Measurements from ENCODE around the gene FNIP2.

DNA sequence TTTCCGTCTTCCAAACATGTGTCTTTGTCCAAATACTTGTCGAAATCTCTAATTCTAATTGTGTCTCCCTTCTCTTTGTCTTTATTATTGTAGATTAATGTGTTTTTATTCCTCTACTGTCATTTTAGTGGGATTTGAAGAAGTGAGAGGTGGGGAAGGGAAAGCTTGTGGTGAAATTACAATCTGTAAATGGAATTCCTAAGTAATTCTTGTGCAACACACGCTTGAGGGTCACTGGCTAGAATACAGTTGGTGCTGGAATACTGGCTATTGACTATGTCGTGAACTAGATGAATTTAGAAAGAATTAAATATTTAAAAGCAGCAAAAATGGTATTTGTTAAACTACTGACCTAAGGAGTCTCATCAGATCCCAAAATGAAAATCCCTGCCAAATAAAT, 10.7 kb upstream of the FNIP2 start:
- TF ChIP-seq, protein P1, sequence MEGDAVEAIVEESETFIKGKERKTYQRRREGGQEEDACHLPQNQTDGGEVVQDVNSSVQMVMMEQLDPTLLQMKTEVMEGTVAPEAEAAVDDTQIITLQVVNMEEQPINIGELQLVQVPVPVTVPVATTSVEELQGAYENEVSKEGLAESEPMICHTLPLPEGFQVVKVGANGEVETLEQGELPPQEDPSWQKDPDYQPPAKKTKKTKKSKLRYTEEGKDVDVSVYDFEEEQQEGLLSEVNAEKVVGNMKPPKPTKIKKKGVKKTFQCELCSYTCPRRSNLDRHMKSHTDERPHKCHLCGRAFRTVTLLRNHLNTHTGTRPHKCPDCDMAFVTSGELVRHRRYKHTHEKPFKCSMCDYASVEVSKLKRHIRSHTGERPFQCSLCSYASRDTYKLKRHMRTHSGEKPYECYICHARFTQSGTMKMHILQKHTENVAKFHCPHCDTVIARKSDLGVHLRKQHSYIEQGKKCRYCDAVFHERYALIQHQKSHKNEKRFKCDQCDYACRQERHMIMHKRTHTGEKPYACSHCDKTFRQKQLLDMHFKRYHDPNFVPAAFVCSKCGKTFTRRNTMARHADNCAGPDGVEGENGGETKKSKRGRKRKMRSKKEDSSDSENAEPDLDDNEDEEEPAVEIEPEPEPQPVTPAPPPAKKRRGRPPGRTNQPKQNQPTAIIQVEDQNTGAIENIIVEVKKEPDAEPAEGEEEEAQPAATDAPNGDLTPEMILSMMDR (IDR thresholded peaks at IDR 0.05): no peak
- no peak for TF ChIP-seq EZH2 (IDR thresholded peaks at IDR 0.05; ENCODE audit: borderline replicate concordance, insufficient read depth, low read depth, low read length, poor library complexity, severe bottlenecking)
